CD8-positive, alpha-beta memory T cell (primary cell): ENCODE results near the gene TRIM7. TPM values are rescaled to one million over a fixed set of nuclear protein-coding genes. Genes with fewer than 3 reads are reported as not detected.
"Not testable (repeated sequence)": the region's sequence is repeated elsewhere in the genome, so short reads cannot be mapped to it uniquely, and the experiment has no call there.

Experiments used
- CTCF ChIA-PET: fragments of 350-600 bp; sonication (Branson Sonifier 250); formaldehyde crosslinking; loops from one replicate; lab custom pipeline; 2021; ENCODE audit warnings: antibody characterized with exemption; lab: Charles Lee
- POLR2A ChIA-PET: fragments of 350-600 bp; sonication (Branson Sonifier 250); formaldehyde crosslinking; loops from one replicate; lab custom pipeline; 2021; ENCODE audit warnings: antibody characterized with exemption; lab: Charles Lee
- DNase-seq, 5 donors: peaks; one replicate each; pipeline versions ENCODE4 v3.0.0 to v3.0.0-alpha.2; 2020 to 2022; ENCODE audit warnings: mixed read lengths in 1 of 5
- H3K27ac ChIP-seq: one replicate; pipeline ENCODE4 v1.7.0; 2013; ENCODE audit warnings: low read depth, mild to moderate bottlenecking, low read length, moderate library complexity
- H3K27me3 ChIP-seq: 2 replicates; pipeline ENCODE4 v1.7.0; 2013; ENCODE audit warnings: low read length, mild to moderate bottlenecking; ENCODE audit not compliant: insufficient read depth, poor library complexity, severe bottlenecking
- H3K36me3 ChIP-seq: 2 replicates; pipeline ENCODE4 v1.7.0; 2013; ENCODE audit warnings: mild to moderate bottlenecking, low read length, moderate library complexity; ENCODE audit not compliant: insufficient read depth
- H3K4me1 ChIP-seq: 2 replicates; pipeline ENCODE4 v1.7.0; 2013; ENCODE audit warnings: mild to moderate bottlenecking, low read length, moderate library complexity; ENCODE audit not compliant: insufficient read depth
- H3K4me3 ChIP-seq: 2 replicates; pipeline ENCODE4 v1.7.0; 2013; ENCODE audit warnings: mild to moderate bottlenecking, low read length
- H3K9me3 ChIP-seq: 2 replicates; pipeline ENCODE4 v1.7.0; 2013; ENCODE audit warnings: mild to moderate bottlenecking, low read length
- H3K27ac Mint-ChIP-seq, 8 donors: one replicate each; pipeline ENCODE4 v1.8.0; 2020 to 2021; ENCODE audit warnings: mixed read lengths in 8 of 8, mild to moderate bottlenecking in 6 of 8, inconsistent platforms in 3 of 8, moderate library complexity in 3 of 8
- H3K27me3 Mint-ChIP-seq, 2 donors: one replicate each; pipeline ENCODE4 v1.8.0; 2020 to 2021; ENCODE audit warnings: mixed read lengths in 2 of 2, mild to moderate bottlenecking in 1 of 2, moderate library complexity in 1 of 2
- H3K36me3 Mint-ChIP-seq, 3 donors: one replicate each; pipeline ENCODE4 v1.8.0; 2020 to 2021; ENCODE audit warnings: mixed read lengths in 3 of 3, inconsistent platforms in 1 of 3, mild to moderate bottlenecking in 1 of 3
- H3K4me1 Mint-ChIP-seq, 3 donors: one replicate each; pipeline ENCODE4 v1.8.0; 2020 to 2021; ENCODE audit warnings: mixed read lengths in 3 of 3, inconsistent platforms in 1 of 3, mild to moderate bottlenecking in 1 of 3
- H3K4me3 Mint-ChIP-seq, 7 donors: one replicate each; pipeline ENCODE4 v1.8.0; 2020 to 2021; ENCODE audit warnings: mixed read lengths in 7 of 7, mild to moderate bottlenecking in 6 of 7, moderate library complexity in 4 of 7, inconsistent platforms in 2 of 7
- H3K9me3 Mint-ChIP-seq, 5 donors: one replicate each; pipeline ENCODE4 v1.8.0; 2020 to 2022; ENCODE audit warnings: mixed read lengths in 5 of 5, mild to moderate bottlenecking in 3 of 5, moderate library complexity in 2 of 5, inconsistent platforms in 1 of 5
- polyA plus RNA-seq: library from polyadenylated mRNA; unstranded; fragments of 300-500 nt; fragmentation: Illumina TruSeq; gene quantifications from one replicate; pipeline ENCODE4 v1.2.3, GENCODE V29; 2021
- total RNA-seq, 2 experiments: library from RNA; stranded (reverse); gene quantifications; one replicate each; pipeline ENCODE4 v1.2.3, GENCODE V29; 2021

Gene TRIM7
- total and polyA plus RNA-seq, 3 experiments from 2014 or later: 0.74 to 2.3 (median 2.2) TPM

GRCh38 chr5:181164076-181164952, 40.7 kb downstream of the TRIM7 start:
- Histone ChIP-seq H3K9me3 (no peaks in the 10 kb centered on the region), H3K27me3 (no peaks in the 10 kb centered on the region), H3K4me1 (peaks cover 23% of the 10 kb centered on the region), H3K36me3 (no peaks in the 10 kb centered on the region), H3K27ac (no peak overlapping the region), H3K4me3 (no peak overlapping the region)
- ChIA-PET POLR2A (interaction anchor here (0.6 kb wide), 1 partner anchor 86 kb away, joined by 3 read pairs; no protein-coding TSS in a partner anchor), CTCF (no interaction called here)
- Mint-ChIP-seq H3K27ac (peak overlapping the region in 6 of 8 donors; percentile 14 to 98 (median 92)), H3K9me3 (peaks cover 0 to 2% (median 0%) of the 10 kb centered on the region in 5 donors), H3K4me1 (peaks cover 14 to 49% (median 38%) of the 10 kb centered on the region in 3 donors), H3K36me3 (no peaks in the 10 kb centered on the region), H3K27me3 (peaks cover 47 to 57% of the 10 kb centered on the region in 2 donors), H3K4me3 (peak overlapping the region in 4 of 7 donors; percentile 38 to 79 (median 54))
- no peak for DNase-seq

GRCh38 chr5:181163487-181164075, 41.4 kb downstream of the TRIM7 start:
- CTCF ChIA-PET: interaction anchor here (1.1 kb wide), 1 partner anchor 26 kb away, joined by 3 read pairs; no protein-coding TSS in a partner anchor
- H3K27me3 ChIP-seq: no peaks in the 10 kb centered on the region

GRCh38 chr5:181161534-181162175, 43.3 kb downstream of the TRIM7 start:
- peak overlapping the region; percentile 75 to 98 (median 92) for H3K27ac Mint-ChIP-seq

More at GRCh38 chr5:181163487-181164075, 41.4 kb downstream of the TRIM7 start:
- H3K36me3 ChIP-seq: no peaks in the 10 kb centered on the region
- peaks cover 0 to 2% (median 0%) of the 10 kb centered on the region in 5 donors for H3K9me3 Mint-ChIP-seq
- H3K4me3 Mint-ChIP-seq: peak overlapping the region in 4 of 7 donors; percentile 38 to 79 (median 54)
- DNase-seq: no peak
- H3K36me3 Mint-ChIP-seq: no peaks in the 10 kb centered on the region
- H3K27ac Mint-ChIP-seq: peak overlapping the region in 7 of 8 donors; percentile 13 to 98 (median 90)
- peaks cover 40 to 50% of the 10 kb centered on the region in 2 donors for H3K27me3 Mint-ChIP-seq
- H3K27ac ChIP-seq: peak overlapping the region; percentile 63
- peaks cover 27% of the 10 kb centered on the region for H3K4me1 ChIP-seq
- H3K9me3 ChIP-seq: no peaks in the 10 kb centered on the region
- no peak overlapping the region for H3K4me3 ChIP-seq
- POLR2A ChIA-PET: interaction anchor here (0.6 kb wide), 1 partner anchor 86 kb away, joined by 3 read pairs; no protein-coding TSS in a partner anchor
- peaks cover 13 to 46% (median 34%) of the 10 kb centered on the region in 3 donors for H3K4me1 Mint-ChIP-seq

GRCh38 chr5:181160755-181161533, 44.1 kb downstream of the TRIM7 start:
- H3K36me3 ChIP-seq, H3K9me3 Mint-ChIP-seq, H3K9me3 ChIP-seq, H3K36me3 Mint-ChIP-seq, H3K27me3 ChIP-seq: not testable (repeated sequence)
- POLR2A ChIA-PET: interaction anchor here (1.0 kb wide), 1 partner anchor 54 kb away, joined by 4 read pairs; no protein-coding TSS in a partner anchor
- Mint-ChIP-seq H3K4me3 (peak overlapping the region; percentile 70 to 88 (median 80)), H3K27me3 (peaks cover 16 to 28% of the 10 kb centered on the region in 2 donors), H3K27ac (peak overlapping the region; percentile 75 to 98 (median 96)), H3K4me1 (peaks cover 10 to 32% (median 24%) of the 10 kb centered on the region in 3 donors)
- H3K27ac ChIP-seq: peak overlapping the region; percentile 63
- peak; percentile 39 to 77 (median 50) for DNase-seq
- CTCF ChIA-PET: interaction anchor here (1.0 to 2.4 kb wide), 5 partner anchors 7 to 25 kb away, joined by 3 to 8 read pairs (median 3); no protein-coding TSS in a partner anchor
- H3K4me1 ChIP-seq: peaks cover 22% of the 10 kb centered on the region
- H3K4me3 ChIP-seq: peak overlapping the region; percentile 48

More at GRCh38 chr5:181161534-181162175, 43.3 kb downstream of the TRIM7 start:
- H3K4me1 Mint-ChIP-seq: peaks cover 10 to 33% (median 25%) of the 10 kb centered on the region in 3 donors
- Histone ChIP-seq H3K9me3 (no peaks in the 10 kb centered on the region), H3K4me3 (peak overlapping the region; percentile 48), H3K27ac (peak overlapping the region; percentile 63), H3K36me3 (no peaks in the 10 kb centered on the region), H3K4me1 (peaks cover 22% of the 10 kb centered on the region), H3K27me3 (no peaks in the 10 kb centered on the region)
- peaks cover 22 to 35% of the 10 kb centered on the region in 2 donors for H3K27me3 Mint-ChIP-seq
- H3K4me3 Mint-ChIP-seq: peak overlapping the region in 6 of 7 donors; percentile 70 to 88 (median 80)
- ChIA-PET CTCF (interaction anchor here (1.0 kb wide), 1 partner anchor 19 kb away, joined by 3 read pairs; no protein-coding TSS in a partner anchor), POLR2A (interaction anchor here (0.6 to 1.0 kb wide), 2 partner anchors 10 to 53 kb away, joined by 4 read pairs; no protein-coding TSS in a partner anchor)
- no peaks in the 10 kb centered on the region for H3K36me3 Mint-ChIP-seq
- peaks cover 0 to 2% (median 0%) of the 10 kb centered on the region in 5 donors for H3K9me3 Mint-ChIP-seq
- no peak for DNase-seq

GRCh38 chr5:181160152-181160754, 44.7 kb downstream of the TRIM7 start:
- Histone ChIP-seq H3K9me3 (no peaks in the 10 kb centered on the region), H3K27me3 (no peaks in the 10 kb centered on the region), H3K4me1 (peaks cover 22% of the 10 kb centered on the region), H3K27ac (peak overlapping the region; percentile 96), H3K4me3 (peak overlapping the region; percentile 74), H3K36me3 (no peaks in the 10 kb centered on the region)
- H3K27me3 Mint-ChIP-seq: peaks cover 10 to 22% of the 10 kb centered on the region in 2 donors
- H3K4me3 Mint-ChIP-seq: peak overlapping the region; percentile 77 to 90 (median 81)
- POLR2A ChIA-PET: no interaction called here
- peak; percentile 75 to 92 (median 81) for DNase-seq
- peak overlapping the region; percentile 92 to 100 (median 98) for H3K27ac Mint-ChIP-seq
- CTCF ChIA-PET: interaction anchor here (1.0 to 2.4 kb wide), 5 partner anchors 8 to 102 kb away, joined by 3 to 8 read pairs (median 5); no protein-coding TSS in a partner anchor
- H3K9me3 Mint-ChIP-seq: peaks cover 0 to under 1% (median 0%) of the 10 kb centered on the region in 5 donors
- peaks cover 10 to 28% (median 19%) of the 10 kb centered on the region in 3 donors for H3K4me1 Mint-ChIP-seq
- H3K36me3 Mint-ChIP-seq: no peaks in the 10 kb centered on the region

- H3K27me3 Mint-ChIP-seq: peaks cover 9 to 18% of the 10 kb centered on the region in 2 donors
- no peaks in the 10 kb centered on the region for H3K36me3 ChIP-seq
- H3K27ac Mint-ChIP-seq: peak overlapping the region; percentile 92 to 100 (median 97)
- peaks cover 10 to 27% (median 17%) of the 10 kb centered on the region in 3 donors for H3K4me1 Mint-ChIP-seq
- ChIA-PET CTCF (interaction anchor here (0.8 to 2.4 kb wide), 7 partner anchors 9 to 376 kb away, joined by 3 to 8 read pairs (median 4); no protein-coding TSS in a partner anchor), POLR2A (no interaction called here)
- H3K36me3 Mint-ChIP-seq: no peaks in the 10 kb centered on the region
- peak; percentile 74 to 92 (median 87) for DNase-seq
- H3K27ac ChIP-seq: peak overlapping the region; percentile 96
- no peaks in the 10 kb centered on the region for H3K9me3 Mint-ChIP-seq
- H3K27me3 ChIP-seq: no peaks in the 10 kb centered on the region
- peak overlapping the region; percentile 80 to 92 (median 84) for H3K4me3 Mint-ChIP-seq
- no peaks in the 10 kb centered on the region for H3K9me3 ChIP-seq
- peaks cover 22% of the 10 kb centered on the region for H3K4me1 ChIP-seq
- H3K4me3 ChIP-seq: peak overlapping the region; percentile 74
Measured at GRCh38 chr5:181159286-181160151, 45.5 kb downstream of the TRIM7 start.
